CD4-positive, alpha-beta T cell treated with Interleukin-15 for 1 hour (primary cell): ENCODE data around the gene TMEM270.
A peak's percentile ranks its signal among the peaks of the same experiment; 100 is the strongest.
"Not testable (repeated sequence)": the region's sequence is repeated elsewhere in the genome, so short reads cannot be mapped to it uniquely, and the experiment has no call there.

Source experiments
- DNase-seq: peaks from one replicate; pipeline ENCODE4 v3.0.0-alpha.2; 2020

The TMEM270 gene

DNA sequence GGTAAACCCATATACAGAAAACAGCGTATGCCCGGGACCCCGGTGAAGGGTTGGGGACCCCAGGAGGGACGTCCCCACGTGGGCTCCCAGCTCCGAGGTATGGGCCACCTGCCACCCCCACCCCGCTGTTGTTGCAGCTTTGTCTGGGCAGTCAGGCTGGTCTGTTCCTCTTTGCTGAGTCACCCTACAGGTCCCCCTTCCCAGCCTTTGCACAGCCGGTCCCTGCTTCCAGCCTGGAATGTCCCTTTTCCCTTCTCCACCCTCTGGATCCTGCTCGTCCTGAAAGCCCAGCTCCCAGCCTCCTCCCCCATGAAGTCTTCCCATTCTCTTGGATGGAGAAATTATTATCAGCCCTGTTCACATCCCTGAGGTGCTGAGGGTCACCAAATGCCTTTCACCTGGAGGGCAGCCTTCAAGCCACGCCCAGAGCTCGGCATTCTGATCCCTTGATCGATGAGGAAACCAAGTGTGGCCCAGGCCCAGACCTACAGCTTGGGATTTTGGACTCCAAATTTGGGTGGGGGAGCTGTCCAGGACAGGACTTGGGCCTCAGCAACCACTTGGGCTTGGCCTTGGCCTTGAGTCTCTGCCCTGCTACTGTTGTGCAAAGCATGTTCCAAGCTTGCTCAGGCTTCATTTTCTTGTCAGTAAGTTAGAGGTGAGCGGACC, 27.6 kb upstream of the TMEM270 start:
- no peak for DNase-seq

DNA sequence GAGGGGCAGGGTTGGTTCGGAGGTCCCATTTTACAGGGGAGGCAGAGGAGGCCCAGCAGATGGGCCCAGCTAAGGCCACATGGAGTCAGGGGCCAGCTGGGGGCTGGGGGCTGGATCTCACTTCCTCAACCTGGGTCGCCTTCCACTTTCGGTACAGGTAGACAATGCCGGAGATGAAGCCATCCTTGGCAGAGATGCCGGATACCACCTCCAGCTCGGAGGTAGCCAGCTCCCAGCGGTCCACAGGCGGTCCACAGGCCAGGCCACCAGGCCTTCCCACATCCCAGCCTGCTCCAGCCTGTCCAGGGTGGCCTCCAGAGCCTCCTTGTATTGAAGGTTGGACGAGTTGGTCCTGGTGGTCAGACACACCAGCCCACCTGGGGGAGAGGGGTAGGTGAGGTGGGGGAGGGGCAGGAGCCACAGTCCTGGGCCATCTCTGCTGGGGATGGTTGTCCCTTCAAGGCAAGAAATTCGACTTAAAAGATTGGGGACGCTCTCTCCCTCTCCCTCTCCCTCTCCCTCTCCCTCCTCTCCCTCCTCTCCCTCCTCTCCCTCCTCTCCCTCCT, 26.2 kb upstream of the TMEM270 start:
- DNase-seq: no peak

- not testable (repeated sequence) for DNase-seq
Observed at GRCh38 chr7:73837167-73837566, 23.8 kb upstream of the TMEM270 start.

DNA sequence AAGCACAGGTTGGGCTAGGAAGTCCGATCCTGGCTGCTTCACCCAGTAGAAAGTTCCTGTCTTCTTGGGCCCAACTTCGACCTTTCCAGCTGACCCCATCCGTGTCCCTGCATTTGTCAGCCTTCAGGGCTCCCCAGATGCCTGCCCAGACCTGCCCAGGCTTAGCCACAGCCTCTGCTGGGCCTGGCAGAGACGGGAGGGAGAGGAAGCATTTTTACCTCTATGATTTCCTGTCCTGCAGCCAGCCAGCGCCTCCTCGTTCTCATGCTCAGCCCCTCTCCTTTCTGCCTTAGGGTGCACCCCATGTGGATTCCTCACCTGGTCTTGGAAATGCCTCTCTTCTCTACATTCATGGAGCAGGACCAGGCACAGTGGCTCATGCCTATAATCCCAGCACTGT, 22.3 kb upstream of the TMEM270 start:
- no peak for DNase-seq

GRCh38 chr7:73839290-73839689, 21.7 kb upstream of the TMEM270 start:
- no peak for DNase-seq

- DNase-seq: no peak
Observed at GRCh38 chr7:73839743-73840714, 20.9 kb upstream of the TMEM270 start.

GRCh38 chr7:73840715-73841379, 20.1 kb upstream of the TMEM270 start:
- no peak for DNase-seq

- DNase-seq: no peak
Observed at GRCh38 chr7:73841689-73842066, 19.3 kb upstream of the TMEM270 start.

- DNase-seq: peak; percentile 92
Observed at GRCh38 chr7:73842067-73842976, 18.6 kb upstream of the TMEM270 start, which contains the start of gene METTL27. TSS of gene METTL27 (minus strand) at chr7:73842516. CDS start at chr7:73842140, 376 bp downstream.

GRCh38 chr7:73844131-73844547, 16.8 kb upstream of the TMEM270 start:
- no peak for DNase-seq

- no peak for DNase-seq
Observed at GRCh38 chr7:73844848-73845460, 16.0 kb upstream of the TMEM270 start.

DNA sequence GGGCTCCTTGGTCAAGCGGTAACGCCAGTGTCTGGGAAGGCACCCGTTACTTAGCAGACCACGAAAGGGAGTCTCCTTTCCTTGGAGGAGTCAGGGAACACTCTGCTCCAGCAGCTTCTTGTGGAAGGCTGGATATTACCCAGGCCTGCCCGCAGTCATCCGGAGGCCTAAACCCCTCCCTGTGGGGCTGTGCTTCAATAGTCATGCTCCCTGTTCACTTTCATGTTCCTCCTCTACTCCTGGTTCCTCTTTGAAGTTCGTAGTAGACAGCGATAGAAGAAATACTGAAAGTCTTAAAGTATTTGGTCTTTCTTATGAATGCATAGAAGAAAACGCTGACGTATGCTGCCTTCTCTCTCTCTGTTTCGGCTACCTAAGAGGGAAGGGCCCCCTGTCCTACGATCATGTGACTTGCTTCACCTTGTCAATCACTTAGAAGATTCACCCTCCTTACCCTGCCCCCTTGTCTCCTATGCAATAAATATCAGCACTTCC, 15.2 kb upstream of the TMEM270 start:
- peak; percentile 29 for DNase-seq

DNA sequence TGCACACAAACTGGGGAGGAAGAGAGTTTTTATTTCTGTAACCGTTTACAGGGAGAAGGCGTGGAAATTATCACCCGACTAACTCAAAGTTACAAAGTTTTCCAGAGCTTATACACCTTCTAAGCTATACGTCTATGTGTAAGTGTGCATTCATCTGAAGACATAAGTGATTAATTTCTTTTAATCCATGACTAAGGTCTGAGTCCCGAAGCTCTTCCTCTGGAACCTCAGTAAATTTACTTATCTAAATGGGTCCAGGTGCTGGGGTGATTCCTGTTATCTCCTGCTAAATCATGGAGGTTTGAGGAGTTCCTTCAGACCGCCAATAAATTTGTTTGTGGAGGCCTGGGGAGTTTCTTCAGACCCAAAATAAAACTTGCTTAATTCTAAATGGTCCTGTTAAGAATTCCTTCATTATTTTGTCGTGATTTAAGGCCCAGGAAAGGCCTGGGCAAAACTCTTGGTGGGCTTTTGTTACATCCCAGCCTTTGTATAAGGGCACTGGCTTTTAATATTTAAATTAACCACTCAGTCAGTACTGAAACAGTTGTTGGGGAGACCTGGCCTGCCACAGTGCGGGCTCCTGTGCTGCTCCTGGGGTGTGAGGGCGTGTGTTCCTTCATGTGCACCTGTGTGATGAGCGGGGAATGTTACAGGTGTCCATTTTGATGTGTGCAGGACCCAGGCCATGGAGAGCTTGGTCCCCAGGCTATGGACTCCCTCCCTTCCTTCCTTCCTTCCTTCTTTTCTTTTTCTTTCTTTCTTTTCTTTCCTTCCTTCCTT, 12.8 kb upstream of the TMEM270 start:
- DNase-seq: no peak

GRCh38 chr7:73850781-73851207, 10.2 kb upstream of the TMEM270 start:
- peak; percentile 27 for DNase-seq

DNA sequence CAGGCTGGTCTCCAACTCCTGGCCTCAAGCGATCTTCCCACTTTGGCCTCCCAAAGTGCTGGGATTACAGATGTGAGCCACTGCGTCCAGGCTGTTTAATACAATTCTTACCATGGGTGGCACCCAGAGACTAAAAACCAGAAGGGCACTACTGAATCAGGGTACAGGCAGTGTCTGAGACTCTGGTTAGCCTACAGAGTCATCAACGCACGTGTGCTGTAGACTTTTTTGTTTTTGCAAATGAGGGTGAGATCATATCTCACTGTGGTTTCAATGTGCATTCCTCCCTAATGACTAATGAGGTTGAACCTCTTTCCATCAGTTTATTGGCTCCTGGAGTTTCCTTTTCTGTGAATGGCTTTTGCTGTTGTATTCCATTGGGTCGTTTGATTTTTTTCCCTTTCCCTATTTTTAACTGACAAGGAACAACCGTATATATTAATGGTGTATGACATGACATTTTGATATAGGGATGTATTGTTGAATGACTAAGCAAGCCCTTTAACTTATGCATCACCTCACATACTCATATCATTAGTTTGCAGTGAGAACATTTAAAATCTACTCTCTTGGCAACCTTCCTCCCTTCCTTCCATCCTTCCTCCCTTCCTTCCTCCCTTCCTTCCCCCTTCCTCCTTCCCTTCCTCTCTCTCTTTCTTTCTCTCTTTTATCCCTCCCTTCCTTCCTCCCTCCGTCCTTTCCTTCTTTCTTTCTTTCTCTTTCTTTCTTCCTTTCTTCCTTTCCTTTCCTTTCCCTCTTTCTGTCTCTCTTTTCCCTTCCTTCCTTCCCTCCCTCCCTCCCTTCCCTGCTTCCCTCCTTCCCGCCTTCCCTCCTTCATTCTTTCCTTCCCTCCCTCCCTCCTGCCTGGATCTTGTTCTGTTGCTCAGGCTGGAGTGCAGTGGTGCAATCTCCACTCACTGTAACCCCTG, 9.3 kb upstream of the TMEM270 start:
- DNase-seq: no peak

- no peak for DNase-seq
Observed at GRCh38 chr7:73852500-73852899, 8.5 kb upstream of the TMEM270 start.

DNA sequence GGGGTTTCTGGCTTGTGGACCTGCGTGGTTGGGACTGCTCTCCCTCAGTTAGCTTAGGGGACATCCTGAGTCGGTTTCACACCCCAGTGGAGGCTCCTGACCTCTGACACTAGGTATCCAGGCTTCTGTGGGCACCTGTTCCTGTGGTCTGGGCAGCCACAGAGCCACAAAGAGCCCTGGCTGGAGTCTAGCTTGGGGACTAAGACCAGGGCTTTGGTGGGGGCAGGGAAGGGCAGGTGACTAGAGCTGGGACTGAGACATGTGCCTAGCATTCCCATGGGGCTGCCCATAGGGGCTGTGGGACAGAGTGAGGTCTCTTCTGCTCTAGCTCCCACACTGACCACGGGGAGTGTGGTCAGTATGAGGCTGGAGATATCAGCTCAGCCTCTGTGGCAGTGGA, 4.0 kb upstream of the TMEM270 start:
- no peak for DNase-seq

DNA sequence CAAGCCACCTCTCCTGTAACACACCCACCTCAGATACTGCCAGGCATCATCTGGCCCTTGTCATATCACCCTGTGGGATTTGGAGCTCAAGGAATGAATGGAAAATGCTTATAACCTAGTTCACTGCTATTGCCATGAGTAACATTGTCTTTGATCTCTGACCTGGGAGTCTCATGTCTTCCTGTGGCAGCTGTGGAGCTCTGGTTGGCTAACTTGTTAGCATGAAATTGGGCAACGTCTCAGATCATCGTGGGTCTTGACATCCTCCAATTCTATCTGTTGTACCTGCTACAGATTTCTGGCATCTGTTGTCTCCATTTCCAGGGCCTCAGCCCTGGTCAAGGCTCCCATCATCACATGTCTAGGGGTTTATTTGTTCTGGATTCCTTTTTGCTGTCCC, 2.2 kb upstream of the TMEM270 start:
- no peak for DNase-seq

GRCh38 chr7:73861305-73861704, 346 bp downstream of the TMEM270 start:
- DNase-seq: no peak
